ENCODE data around the gene GPR153.

The GPR153 gene

GRCh38 chr1:6295910-6296309, 35.0 kb upstream of the GPR153 start:
- H3K4me3 ChIP-seq (ENCODE audit: low read depth, low read length), result no peak overlapping the region
- TF ChIP-seq CTCF (IDR thresholded peaks at IDR 0.05; ENCODE audit: low read depth, low read length, missing control alignments), result no peak
- in situ Hi-C loops (cut with HindIII; ENCODE audit: low sequenced_read_pairs), result no loop called here
- DNase-seq (ENCODE audit: low read depth), result no peak

- no peak overlapping the region for H3K4me3 ChIP-seq (ENCODE audit: low read depth, low read length)
- in situ Hi-C loops (cut with HindIII; ENCODE audit: low sequenced_read_pairs), result no loop called here
- TF ChIP-seq CTCF (IDR thresholded peaks at IDR 0.05; ENCODE audit: low read depth, low read length, missing control alignments), result no peak
- no peak for DNase-seq (ENCODE audit: low read depth)
Measured at GRCh38 chr1:6294890-6295556, 34.1 kb upstream of the GPR153 start.

GRCh38 chr1:6294080-6294889, 33.4 kb upstream of the GPR153 start:
- no peak for DNase-seq (ENCODE audit: low read depth)
- in situ Hi-C loops (cut with HindIII; ENCODE audit: low sequenced_read_pairs), result no loop called here
- H3K4me3 ChIP-seq (ENCODE audit: low read depth, low read length), result no peak overlapping the region
- no peak for TF ChIP-seq CTCF (IDR thresholded peaks at IDR 0.05; ENCODE audit: low read depth, low read length, missing control alignments)

GRCh38 chr1:6292102-6292501, 31.2 kb upstream of the GPR153 start:
- in situ Hi-C loops (cut with HindIII; ENCODE audit: low sequenced_read_pairs), result no loop called here
- no peak overlapping the region for H3K4me3 ChIP-seq (ENCODE audit: low read depth, low read length)
- no peak for DNase-seq (ENCODE audit: low read depth)
- TF ChIP-seq CTCF (IDR thresholded peaks at IDR 0.05; ENCODE audit: low read depth, low read length, missing control alignments), result no peak

GRCh38 chr1:6288665-6289064, 27.8 kb upstream of the GPR153 start:
- TF ChIP-seq CTCF (IDR thresholded peaks at IDR 0.05; ENCODE audit: low read depth, low read length, missing control alignments), result no peak
- in situ Hi-C loops (cut with HindIII; ENCODE audit: low sequenced_read_pairs), result no loop called here
- no peak for DNase-seq (ENCODE audit: low read depth)
- H3K4me3 ChIP-seq (ENCODE audit: low read depth, low read length), result no peak overlapping the region

GRCh38 chr1:6288026-6288425, 27.1 kb upstream of the GPR153 start:
- DNase-seq (ENCODE audit: low read depth), result no peak
- in situ Hi-C loops (cut with HindIII; ENCODE audit: low sequenced_read_pairs), result no loop called here
- no peak overlapping the region for H3K4me3 ChIP-seq (ENCODE audit: low read depth, low read length)
- no peak for TF ChIP-seq CTCF (IDR thresholded peaks at IDR 0.05; ENCODE audit: low read depth, low read length, missing control alignments)
